ENCODE measurements around the gene VPS4B.
A peak's percentile ranks its signal among the peaks of the same experiment; 100 is the strongest.

VPS4B gene

DNA sequence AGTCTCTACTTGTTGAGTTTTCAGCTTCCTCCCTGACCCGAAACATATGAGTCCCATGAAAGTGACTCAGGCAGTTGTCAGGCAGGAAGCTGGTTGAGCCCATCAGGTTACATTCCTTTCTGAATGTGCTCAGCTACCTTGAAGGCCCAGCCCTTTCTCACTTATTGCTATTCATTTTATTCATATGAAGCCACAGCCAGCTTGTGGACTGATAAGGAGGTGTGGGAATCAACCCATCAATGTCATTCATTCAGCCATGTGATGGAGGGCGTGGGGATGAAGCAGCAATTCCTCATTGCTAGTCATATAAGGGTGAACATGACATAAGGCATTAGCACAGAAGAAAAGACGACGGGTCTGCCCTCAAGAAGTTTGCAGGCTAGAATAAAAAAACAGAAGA lies 5.3 kb upstream of the VPS4B start:
- DNase-seq = peak; percentile 35

DNA sequence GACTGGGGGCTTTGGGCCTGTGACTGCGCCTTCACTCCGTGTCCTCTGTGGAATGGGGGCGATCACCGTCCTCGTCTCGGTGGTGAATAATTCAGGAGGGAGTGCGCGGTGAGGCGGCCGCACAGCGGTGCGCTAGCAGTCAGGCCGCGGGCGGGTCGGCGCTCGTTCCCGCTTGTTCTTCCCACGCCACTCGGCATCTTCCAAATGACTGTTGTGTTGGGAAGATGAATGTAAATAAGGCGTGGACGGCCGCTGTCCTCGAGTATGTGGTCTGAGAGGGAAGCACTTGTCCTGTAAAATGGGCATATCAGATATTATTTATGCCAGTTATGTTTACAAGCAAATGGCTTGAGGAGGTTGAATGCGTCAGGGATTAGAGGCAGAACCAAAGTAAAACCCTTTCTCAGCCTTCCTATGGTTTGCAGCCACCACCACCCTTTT lies 608 bp upstream of the VPS4B start:
- DNase-seq = peak; percentile 91

DNA sequence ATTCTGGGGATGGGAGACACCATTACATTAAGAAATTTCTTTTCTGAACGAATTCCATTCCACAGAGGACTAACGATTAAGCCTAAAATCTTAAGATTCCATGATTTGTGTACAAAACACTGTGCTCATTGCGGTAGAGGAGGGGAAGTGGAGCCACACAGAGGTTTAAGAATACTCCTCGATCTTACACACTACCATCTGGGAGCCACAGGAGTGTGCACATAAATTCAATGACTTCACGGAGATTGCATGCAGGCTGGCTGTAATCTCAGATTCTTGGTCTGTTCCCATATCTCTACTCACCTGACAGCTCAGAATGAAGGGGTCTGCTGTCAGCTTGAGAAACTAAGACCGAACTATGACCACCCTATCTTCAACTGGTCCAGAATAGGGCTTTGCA lies 762 bp downstream of the VPS4B start:
- DNase-seq = peak; percentile 53

DNA sequence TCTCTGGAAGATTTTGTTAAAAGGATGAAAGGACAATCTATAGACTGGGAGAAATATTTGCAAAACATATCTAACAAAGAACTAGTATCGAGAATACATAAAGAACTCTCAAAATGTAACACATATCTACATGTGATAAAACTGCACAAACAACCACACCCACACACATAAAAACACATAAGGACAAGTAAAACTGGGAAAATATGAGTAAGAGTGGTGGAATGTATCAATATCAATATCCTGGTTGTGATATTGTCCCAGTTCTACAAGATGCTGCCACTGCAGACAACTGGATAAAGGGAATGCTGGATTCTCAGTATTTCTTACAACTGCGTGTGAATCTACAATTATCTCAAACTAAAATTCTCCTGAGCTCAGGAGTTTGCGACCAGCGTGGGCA lies 9.3 kb downstream of the VPS4B start:
- DNase-seq = no peak

DNA sequence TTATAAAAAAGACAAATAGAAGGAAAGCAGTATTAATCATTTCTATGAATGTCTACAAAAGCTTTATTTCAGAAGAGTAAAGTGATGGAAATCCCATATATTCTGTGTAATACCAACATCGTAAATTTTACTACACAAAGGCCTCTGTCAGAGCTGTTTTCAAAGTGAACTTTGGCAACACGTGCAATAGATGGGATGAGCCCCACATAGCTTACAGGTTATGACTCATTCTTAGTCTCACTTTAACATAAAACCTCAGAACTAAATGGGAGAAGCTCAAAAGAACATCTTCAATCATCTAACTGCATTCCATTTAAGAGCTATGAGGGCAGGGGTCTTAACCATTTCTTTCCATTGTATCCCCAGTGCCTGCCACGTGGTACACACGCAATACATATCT lies 11.5 kb downstream of the VPS4B start:
- DNase-seq = no peak

DNA sequence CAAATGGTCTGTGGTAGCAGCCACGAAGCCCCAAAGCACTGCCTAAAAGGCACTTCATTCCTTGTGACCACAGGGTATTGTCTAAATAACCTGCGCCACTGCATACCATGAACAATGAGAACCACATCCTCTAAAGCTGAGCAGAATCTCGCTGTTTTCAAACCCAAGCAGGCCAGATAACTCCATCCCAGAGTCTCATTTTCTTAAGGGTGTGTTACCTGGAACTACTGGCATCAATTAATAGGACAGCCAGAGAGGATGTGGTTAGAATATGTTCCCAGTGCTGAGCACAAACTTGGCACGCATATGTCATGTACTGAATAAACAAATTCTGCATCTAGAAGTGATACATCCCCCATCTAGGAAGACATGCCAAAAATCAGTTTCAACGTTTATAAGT lies 13.0 kb downstream of the VPS4B start:
- no peak for DNase-seq

DNA sequence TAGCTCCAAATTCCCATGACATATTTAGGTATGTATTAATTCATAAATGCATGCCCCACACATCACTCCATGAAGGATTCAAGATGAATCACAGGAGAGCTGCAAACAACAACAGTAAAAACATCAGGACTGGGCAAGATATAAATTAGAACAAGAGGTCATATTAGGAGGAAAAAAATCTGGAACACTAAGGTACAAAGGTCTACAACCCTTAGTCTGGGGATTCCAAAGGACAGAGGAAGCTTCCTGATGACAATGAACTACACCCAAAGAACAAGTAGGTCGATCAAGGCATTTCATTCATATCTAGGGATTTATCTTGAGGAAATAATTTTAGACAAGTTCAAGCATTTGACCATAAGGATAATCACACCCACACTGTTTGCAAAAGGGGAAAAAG lies 14.5 kb downstream of the VPS4B start:
- no peak for DNase-seq

DNA sequence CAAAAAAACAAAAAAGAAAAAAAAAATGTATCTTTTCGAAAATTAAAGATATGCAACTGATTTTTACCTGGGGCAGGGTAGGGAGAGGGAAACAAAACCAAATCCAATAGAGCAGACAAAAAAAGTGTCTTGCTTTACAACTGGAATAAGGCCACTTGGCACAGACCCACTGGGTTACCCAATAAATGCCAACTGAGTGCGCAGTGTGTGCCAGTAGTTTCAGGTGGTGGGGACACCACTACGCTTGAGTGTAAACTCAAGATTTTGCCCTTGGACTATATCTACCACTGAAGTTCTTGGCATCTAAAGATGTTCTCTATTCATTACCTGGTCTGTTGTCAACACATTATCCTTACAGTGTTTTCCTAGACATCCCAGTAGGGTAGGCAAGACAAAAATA lies 16.3 kb downstream of the VPS4B start:
- DNase-seq = no peak

DNA sequence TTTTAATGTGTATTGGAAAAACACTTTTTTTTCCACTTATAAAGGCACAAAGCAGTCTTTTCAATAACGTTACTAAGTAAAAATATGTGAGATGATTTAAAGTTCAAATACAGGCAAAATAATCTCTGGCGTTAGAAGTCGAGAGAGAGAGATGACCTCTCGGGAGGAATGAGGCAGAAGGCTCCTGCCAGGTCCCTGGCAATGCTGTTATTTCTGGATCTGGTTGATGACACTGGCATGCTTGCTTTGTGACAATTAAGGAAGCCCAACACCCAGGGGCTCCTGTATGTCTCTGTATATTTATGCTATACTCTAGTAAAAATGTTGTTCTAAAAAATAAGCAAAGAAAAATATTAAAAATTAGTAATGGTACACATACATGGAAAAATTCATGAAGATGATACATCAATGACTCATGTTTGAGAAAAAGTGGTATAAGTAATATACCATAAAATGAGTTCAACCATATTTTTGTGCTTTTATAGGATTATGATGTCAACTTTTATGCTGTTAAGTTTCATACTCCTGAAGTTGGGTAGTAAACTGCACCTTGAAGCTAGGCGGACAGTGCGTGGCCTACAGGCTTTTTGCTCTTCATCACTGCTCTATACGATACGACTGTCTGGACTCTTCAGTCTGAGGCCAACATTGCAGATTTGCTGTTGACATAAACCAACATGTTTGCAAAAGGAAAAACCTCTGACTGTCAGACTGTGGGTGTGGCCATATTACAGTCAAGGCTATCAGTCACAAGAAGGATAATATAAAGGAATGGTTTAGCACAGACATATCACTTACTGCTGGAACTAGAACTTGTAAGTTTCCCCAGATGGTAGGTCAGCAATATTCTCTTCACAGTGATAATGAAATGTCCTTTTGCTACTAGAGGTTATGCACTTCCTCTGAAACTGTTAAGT lies 19.8 kb downstream of the VPS4B start:
- DNase-seq = peak; percentile 29

DNA sequence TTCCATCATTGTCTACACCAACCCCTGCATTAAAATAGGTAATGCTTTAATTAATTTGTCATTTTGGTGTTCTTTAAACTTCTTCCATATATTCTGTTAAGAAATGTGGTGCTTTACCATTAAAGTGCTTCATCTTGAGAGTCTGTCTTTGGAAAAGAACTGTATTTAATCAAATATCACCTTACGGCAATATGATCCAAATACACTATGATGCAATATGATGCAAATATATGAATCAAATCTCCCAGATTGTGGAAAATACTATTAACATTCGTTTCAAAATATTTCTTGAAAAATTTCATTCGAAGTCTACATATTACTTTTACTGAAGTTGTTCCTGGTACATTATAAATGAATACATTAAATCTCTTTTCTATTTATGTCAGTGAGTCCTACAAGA lies 23.0 kb downstream of the VPS4B start:
- DNase-seq = no peak

DNA sequence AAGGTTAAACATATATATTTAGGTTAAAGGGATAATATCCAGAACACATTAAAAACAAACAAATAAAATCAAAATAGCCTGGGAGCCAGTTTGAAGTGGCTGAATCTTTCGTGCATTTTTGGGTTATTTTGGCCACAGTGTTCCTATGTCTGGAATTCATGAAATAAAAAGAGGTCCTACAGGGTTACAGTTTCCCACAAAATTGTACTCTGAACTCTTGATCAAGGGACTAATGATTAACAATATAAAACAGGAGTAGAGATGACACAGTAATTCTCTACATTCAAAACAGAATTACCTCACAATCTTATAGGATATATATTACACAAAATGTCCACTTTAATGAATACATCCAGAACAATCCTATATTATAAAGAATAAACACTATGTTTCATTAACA lies 24.9 kb downstream of the VPS4B start:
- DNase-seq = no peak

DNA sequence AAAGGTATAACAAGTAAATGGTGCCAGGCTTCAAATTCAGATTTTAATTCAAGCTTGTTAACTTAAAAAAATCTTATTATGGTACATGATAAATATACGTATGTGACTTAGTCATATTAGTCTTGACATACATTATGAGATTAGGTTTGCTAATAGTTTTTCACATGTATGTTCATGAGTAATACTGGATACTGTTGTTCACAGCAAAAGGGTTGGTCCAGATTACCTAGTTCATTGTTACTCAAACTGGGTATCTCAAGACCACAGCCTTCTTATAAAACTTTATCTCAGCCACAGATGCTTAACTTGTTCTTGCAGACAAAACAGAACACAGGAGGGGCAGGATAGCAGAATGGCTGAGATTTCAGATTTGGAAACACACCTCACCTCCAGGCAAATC lies 26.8 kb downstream of the VPS4B start:
- DNase-seq = no peak

DNA sequence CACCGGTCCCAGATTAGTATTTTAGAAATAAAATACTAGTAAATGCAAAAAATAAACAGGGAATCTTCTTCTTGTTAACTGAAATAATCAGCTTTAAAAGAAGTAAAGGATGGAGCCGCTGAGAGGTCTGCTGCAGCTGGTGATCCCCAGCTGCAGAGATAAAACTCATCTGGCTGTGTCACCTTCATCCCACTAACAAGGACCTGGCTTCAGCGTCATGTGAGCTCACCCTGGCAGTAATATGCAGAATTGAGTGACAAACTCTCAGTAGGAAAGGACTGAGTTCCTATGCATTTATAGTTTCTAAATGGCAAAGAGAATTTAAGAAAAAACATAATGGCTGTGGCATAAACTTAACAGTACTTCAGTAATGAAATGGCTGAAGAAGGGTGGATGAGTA lies 27.3 kb downstream of the VPS4B start:
- no peak for DNase-seq

DNA sequence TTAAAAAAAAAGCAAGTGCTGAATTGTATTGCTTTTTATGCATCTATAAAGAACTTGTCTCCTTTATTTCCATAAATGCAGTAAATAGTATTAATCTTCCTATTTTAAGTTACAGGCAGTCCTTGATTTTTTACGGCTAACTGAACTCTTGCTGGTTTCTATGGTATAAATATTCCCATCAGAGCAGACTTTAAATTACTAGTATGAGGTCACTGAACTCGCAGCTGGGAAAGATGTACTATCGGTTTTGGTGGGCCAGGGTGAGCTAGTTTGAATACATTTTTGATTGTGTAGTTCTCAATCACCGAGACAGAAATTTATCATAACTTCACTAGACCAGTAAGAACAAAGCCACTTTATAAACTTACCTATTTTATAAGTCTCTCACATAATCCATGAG lies 34.4 kb downstream of the VPS4B start:
- no peak for DNase-seq

DNA sequence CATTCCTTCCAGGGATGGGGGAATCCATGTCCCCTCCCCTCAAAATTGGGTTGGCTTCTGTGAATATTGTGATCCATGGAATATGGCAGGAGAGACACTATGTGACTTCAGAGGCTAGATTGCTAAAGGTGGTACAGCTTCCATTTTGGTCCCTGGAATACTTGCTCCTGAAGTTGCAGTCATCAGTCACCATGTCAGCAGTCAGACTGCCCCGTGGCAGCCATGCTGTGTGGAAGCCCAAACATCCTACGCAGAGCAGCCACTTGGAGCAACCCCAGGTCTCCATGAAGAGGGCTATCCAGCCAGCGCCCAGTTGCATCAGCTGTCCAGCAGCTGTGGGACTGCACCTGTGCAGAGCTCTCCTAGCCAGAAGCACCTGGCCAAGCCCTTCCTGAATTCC lies 39.4 kb downstream of the VPS4B start:
- DNase-seq = peak; percentile 34

DNA sequence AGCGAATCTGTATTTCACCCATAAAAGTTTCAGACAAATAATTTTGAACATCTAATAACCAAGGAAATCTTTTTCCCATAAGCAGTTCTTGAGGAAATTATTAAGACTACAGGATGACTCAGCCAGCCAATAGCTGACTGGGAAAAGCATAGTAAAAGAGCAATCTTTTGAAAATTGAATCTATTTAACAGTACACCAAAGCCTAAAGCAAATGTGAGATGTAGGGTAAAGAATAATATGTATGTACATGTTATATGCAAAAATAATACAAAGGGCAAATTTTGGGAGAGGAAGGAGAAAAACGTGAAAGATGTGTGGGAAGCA lies 42.7 kb downstream of the VPS4B start:
- DNase-seq = no peak

DNA sequence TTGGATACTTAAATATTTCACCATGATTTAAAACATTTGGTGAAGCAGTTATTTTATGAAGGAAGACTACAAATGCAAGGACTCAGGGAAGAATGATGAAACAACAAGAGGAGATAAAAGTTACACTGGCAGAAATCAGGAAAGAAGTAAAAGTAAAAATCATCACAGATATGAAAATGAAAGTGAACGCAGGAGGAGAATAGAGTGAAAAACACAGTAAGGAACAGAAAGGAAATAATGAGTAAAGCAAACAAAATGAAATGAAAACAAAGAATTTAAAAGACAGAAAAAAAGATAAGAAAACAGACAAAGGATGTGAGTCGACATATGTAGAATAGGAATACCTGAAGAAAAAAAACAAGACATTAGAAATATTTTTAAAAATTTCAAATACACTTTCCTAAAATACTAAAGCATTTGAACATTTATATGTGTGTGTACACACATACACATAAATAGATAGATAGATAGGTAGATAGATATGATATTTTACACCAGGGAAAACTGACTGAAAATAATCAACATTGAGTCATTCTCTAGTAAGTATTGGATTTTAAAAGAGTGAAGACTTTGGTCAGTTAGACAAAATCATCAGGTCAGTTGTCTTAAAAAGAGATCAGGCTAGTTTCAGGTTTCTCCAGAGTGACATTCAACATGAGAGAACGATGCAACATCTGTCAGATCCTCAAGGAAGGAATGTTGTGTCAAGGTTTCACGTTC lies 43.2 kb downstream of the VPS4B start:
- no peak for DNase-seq

DNA sequence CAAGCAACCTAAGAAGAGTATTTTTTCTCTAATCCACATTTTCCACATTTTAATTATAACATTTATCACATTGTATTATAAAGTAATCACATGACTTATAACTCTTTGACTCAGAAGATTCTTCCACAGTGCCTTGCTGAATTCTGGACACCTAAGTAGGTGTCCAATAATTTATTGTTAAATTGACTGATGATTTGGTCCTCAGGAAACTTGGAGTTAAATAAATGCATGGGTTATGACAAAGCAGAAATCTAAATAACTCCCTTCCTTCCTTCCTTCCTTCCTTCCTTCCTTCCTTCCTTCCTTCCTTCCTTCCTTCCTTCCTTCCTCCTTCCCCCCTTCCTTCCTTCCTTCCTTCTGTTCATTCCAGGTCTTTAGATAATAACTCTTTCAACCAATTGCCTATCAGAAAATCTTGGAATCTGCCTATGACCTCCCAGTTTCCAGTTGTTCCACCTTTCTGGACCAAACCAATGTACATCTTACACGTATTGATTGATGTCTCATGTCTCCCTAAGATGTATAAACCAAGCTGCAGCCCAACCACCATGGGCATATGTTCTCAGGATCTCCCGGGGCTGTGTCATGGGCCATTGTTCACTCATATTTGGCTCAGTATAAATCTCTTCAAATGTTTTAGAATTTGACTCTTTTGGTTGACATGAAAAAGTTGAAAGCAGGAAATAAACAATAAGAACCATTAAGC lies 44.8 kb downstream of the VPS4B start:
- DNase-seq = no peak

DNA sequence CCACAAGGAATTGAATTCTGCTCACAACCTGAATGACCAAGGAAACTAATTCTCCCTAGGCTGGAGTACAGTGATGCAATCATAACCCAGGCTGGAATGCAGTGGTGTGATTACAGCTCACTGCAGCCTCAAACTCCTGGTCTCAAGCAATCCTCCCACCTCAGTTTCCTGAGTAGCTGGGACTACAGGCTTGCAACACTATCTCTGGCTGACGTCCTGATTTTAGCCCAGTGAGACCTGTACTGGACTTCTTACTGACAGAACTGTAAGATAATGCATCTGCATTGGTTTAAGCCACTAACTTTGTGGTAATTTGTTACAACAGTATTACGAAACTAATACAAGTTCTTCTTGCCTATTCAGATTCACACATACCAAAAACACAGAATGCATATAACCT lies 45.7 kb downstream of the VPS4B start:
- DNase-seq = no peak

DNA sequence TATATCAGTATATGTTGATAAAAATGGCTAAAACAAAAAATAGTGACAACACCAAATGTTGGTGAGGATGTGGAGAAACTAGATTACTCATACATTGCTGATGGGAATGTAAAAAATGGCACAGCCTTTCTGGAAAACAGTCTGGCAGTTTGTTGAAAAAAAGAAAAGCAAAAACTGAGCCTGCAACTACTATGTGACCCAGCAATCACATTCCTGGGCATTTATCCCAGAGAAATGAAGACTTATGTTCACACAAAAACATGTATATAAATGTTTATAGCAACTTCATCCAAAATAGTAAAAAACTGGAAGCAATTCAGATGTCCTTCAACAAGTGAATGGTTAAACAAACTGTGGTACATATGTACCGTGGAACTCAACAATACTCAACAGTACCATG lies 47.7 kb downstream of the VPS4B start:
- DNase-seq = no peak

DNA sequence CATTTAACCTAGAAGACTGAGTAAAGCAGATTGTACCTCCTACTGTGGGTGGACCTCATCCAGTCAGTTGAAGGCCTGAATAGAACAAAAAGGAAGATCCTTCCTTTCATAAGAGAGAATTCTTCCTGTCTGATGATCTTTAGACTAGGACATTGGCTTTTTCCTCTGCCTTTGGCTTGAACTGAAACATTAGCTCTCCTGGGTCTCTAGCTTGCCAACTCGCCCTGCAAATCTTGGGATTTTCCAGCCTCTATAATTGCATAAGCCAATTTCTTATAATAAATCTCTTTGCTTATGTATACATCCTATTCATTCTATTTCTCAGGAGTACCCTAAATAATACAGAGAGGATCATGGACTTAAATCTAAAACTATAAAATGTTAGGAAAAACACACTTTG lies 49.1 kb downstream of the VPS4B start:
- no peak for DNase-seq

DNA sequence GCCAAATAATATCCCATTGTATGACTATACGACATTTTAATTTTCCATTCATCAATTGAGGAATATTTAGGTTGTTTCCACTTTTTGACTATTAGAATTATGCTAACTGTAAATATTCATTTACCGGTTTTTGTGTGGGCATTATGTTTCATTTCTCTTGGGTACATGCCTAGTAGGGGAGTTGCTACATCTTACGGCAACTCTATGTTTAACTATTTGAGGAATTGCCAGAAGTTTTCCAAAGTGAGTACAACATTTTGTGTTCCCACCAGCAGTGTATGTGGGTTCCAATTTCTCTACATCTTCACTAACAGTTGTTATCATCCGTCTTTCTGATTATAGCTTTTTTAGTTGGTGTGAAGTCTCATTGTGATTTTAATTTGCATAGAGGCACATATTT lies 53.7 kb downstream of the VPS4B start:
- no peak for DNase-seq

DNA sequence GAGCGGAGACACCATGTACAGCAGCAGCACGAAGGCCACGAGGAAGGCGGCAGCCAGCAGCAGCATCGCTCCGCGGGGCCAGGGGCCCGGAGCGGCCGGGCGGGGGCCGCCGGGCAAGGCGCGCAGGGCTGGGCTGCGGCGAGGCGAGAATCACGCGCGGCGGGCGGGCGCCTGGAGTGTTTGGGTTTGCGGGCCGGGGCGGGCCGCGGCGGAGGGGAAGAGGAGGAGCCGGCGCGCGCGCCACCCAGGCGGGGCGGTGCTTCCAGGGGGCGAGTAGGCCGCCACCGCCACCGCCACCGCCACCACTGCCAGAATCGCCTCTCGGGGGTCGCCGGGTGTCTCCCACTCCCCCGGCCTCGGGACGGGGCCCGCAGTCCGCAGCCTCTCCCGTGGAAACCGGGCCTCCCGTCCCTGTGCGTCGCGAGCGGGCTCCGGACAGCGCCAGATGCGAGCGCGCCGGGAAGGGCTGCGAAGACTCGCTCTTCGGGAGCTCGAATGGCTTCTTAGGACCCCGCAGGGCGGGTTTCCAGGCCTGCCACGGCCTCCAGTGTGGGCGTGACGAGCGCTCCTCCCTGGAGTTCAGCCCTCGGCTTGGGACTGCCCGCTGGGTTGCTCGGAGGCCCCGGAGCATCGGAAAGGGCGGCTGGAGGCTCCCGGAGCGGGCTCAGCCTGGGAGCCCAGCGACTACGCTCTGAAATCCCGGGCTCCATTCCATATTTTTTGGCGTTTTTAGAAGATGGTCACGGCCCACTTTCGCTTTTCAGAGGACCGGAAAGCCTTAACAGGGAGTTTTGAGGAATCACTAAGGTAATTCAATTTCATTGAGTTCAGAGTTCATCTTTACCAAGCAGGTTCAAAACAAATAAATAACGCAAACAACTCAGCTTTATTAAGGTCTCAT lies 55.0 kb downstream of the VPS4B start, which contains the start of gene KDSR:
TSS of gene KDSR (minus strand) at position 154 of the 901 bp plus-strand sequence. CDS start at position 66, 88 bp downstream.
- DNase-seq = peak; percentile 100
